ENCODE results near the gene TNFRSF13B. TPM values are rescaled to one million over a fixed set of nuclear protein-coding genes. Genes with fewer than 3 reads are reported as not detected.

Gene TNFRSF13B
- total and polyA plus RNA-seq, 2 donors (not counting 3 experiments of a cell fraction or from before 2014, with no cell fraction given), result not detected

- Histone ChIP-seq H3K79me2 (ENCODE audit: control insufficient read depth, insufficient read depth, low read length) (no peaks in the 10 kb centered on the region), H2AFZ (ENCODE audit: low read depth, low read length) (no peak overlapping the region), H3K9me3 (replicated peaks; ENCODE audit: control insufficient read depth, insufficient read depth, low read length) (no peaks in the 10 kb centered on the region), H3K4me2 (ENCODE audit: insufficient read depth, low read length) (no peak overlapping the region), H3K27ac (ENCODE audit: insufficient read depth, low read depth, low read length) (no peak overlapping the region), H4K20me1 (replicated peaks; ENCODE audit: control insufficient read depth, extremely low read depth, insufficient read depth, low read length) (no peaks in the 10 kb centered on the region), H3K27me3 (ENCODE audit: control insufficient read depth in 2 of 2, insufficient read depth in 2 of 2, low read length in 2 of 2) (peaks cover 0 to 2% of the 10 kb centered on the region in 2 experiments), H3K9me1 (replicated peaks; ENCODE audit: control insufficient read depth, extremely low read depth, insufficient read depth, low read length) (no peaks in the 10 kb centered on the region), H3K9ac (replicated peaks; ENCODE audit: extremely low read depth, insufficient read depth, low read length) (no peak overlapping the region), H3K36me3 (ENCODE audit: control insufficient read depth in 2 of 2, extremely low read depth in 1 of 2, insufficient read depth in 2 of 2, low read length in 2 of 2) (no peaks in the 10 kb centered on the region), H3K4me3 (replicated peaks in 1 of 3; ENCODE audit: insufficient read depth in 1 of 3, low read depth in 1 of 3, low read length in 3 of 3) (no peak overlapping the region), H3K4me1 (ENCODE audit: control insufficient read depth, extremely low read depth, insufficient read depth, low read length) (no peaks in the 10 kb centered on the region)
- FAIRE-seq, result no peak
- intact Hi-C loops (cut with micrococcal nuclease), result no loop called here
- dilution Hi-C loops (cut with MboI; ENCODE audit: extremely low pct_ligation_motif_present, low sequenced_read_pairs), result no loop called here
- ChIA-PET POLR2A (no interaction called here), CTCF (no interaction called here)
- DNase-seq (ENCODE audit: low read depth, low spot score), result no peak
- BruUV-seq (replicated peaks), result no TSS peak
- no peak for TF ChIP-seq FOS (IDR thresholded peaks at IDR 0.05; ENCODE audit: borderline replicate concordance, insufficient read depth, low read length)
- no peak for TF ChIP-seq JUN (IDR thresholded peaks at IDR 0.05; ENCODE audit: borderline replicate concordance, insufficient read depth, insufficient read length, low read depth)
- TF ChIP-seq, protein P1, sequence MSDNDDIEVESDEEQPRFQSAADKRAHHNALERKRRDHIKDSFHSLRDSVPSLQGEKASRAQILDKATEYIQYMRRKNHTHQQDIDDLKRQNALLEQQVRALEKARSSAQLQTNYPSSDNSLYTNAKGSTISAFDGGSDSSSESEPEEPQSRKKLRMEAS (IDR thresholded peaks at IDR 0.05; ENCODE audit: insufficient read depth, insufficient read length), result no peak
- no peak for TF ChIP-seq CTCF (IDR thresholded peaks at IDR 0.05; ENCODE audit: extremely low read depth in 1 of 2, insufficient read depth in 1 of 2, low read depth in 1 of 2, low read length in 2 of 2)
- no peak for TF ChIP-seq MYC (IDR thresholded peaks at IDR 0.05; ENCODE audit: low read depth, low read length)
- TF ChIP-seq POLR2AphosphoS5 (IDR thresholded peaks at IDR 0.05; ENCODE audit: insufficient read depth, low read depth, low read length), result no peak
- no peak for TF ChIP-seq POLR2A (IDR thresholded peaks at IDR 0.05; ENCODE audit: low read depth, low read length)
- TF ChIP-seq EZH2 (IDR thresholded peaks at IDR 0.05; ENCODE audit: borderline replicate concordance, low read depth, low read length, severe bottlenecking), result no peak
- TF ChIP-seq GATA2 (IDR thresholded peaks at IDR 0.05; ENCODE audit: insufficient read depth, insufficient read length, low read depth, low read length), result no peak
Measured at GRCh38 chr17:16935241-16935663, 36.7 kb downstream of the TNFRSF13B start.
